ENCODE results near the gene EYA2. TPM values are rescaled to one million over a fixed set of nuclear protein-coding genes. Genes with fewer than 3 reads are reported as not detected.

The EYA2 gene
- total RNA-seq, 1 donor from 2014 or later: 8.1 TPM

- intact Hi-C loops (cut with DNase I): no loop called here
- no peaks in the 10 kb centered on the region for H3K27me3 ChIP-seq
- no peaks in the 10 kb centered on the region for H3K36me3 ChIP-seq
- no peak overlapping the region for H3K4me3 ChIP-seq
- no peak for TF ChIP-seq POLR2AphosphoS5 (IDR thresholded peaks at IDR 0.05; ENCODE audit: insufficient read depth in 1 of 2, low read depth in 1 of 2)
- no peak for TF ChIP-seq CTCF (IDR thresholded peaks at IDR 0.05)
- no peak for TF ChIP-seq POLR2A (IDR thresholded peaks at IDR 0.05)
- no peak for DNase-seq (ENCODE audit: extremely low spot score in 2 of 2)
- no peaks in the 10 kb centered on the region for H3K9me3 ChIP-seq
- no peak overlapping the region for H3K27ac ChIP-seq
- H3K4me1 ChIP-seq: no peaks in the 10 kb centered on the region
These were observed 148.4 kb downstream of the EYA2 start for GRCh38 chr20:47043086-47043485.

GRCh38 chr20:47044938-47045337, 150.3 kb downstream of the EYA2 start:
- Histone ChIP-seq H3K27me3 (no peaks in the 10 kb centered on the region), H3K36me3 (no peaks in the 10 kb centered on the region), H3K9me3 (no peaks in the 10 kb centered on the region), H3K4me3 (no peak overlapping the region), H3K4me1 (no peaks in the 10 kb centered on the region), H3K27ac (no peak overlapping the region)
- intact Hi-C loops (cut with DNase I): no loop called here
- TF ChIP-seq CTCF (IDR thresholded peaks at IDR 0.05) (no peak), POLR2A (IDR thresholded peaks at IDR 0.05) (no peak), POLR2AphosphoS5 (IDR thresholded peaks at IDR 0.05; ENCODE audit: insufficient read depth in 1 of 2, low read depth in 1 of 2) (no peak)
- DNase-seq (ENCODE audit: extremely low spot score in 2 of 2): no peak

- TF ChIP-seq CTCF (IDR thresholded peaks at IDR 0.05) (no peak), POLR2AphosphoS5 (IDR thresholded peaks at IDR 0.05; ENCODE audit: insufficient read depth in 1 of 2, low read depth in 1 of 2) (no peak), POLR2A (IDR thresholded peaks at IDR 0.05) (no peak)
- intact Hi-C loops (cut with DNase I): no loop called here
- Histone ChIP-seq H3K4me3 (no peak overlapping the region), H3K4me1 (no peaks in the 10 kb centered on the region), H3K27me3 (no peaks in the 10 kb centered on the region), H3K36me3 (no peaks in the 10 kb centered on the region), H3K9me3 (no peaks in the 10 kb centered on the region), H3K27ac (no peak overlapping the region)
- DNase-seq (ENCODE audit: extremely low spot score in 2 of 2): no peak
These were observed 153.4 kb downstream of the EYA2 start for GRCh38 chr20:47048054-47048453.

- Histone ChIP-seq H3K27me3 (no peaks in the 10 kb centered on the region), H3K9me3 (no peaks in the 10 kb centered on the region), H3K4me3 (no peak overlapping the region), H3K27ac (no peak overlapping the region), H3K4me1 (no peaks in the 10 kb centered on the region), H3K36me3 (no peaks in the 10 kb centered on the region)
- intact Hi-C loops (cut with DNase I): no loop called here
- DNase-seq (ENCODE audit: extremely low spot score in 2 of 2): no peak
- TF ChIP-seq POLR2A (IDR thresholded peaks at IDR 0.05): no peak
- TF ChIP-seq CTCF (IDR thresholded peaks at IDR 0.05): no peak
- no peak for TF ChIP-seq POLR2AphosphoS5 (IDR thresholded peaks at IDR 0.05; ENCODE audit: insufficient read depth in 1 of 2, low read depth in 1 of 2)
These were observed 155.1 kb downstream of the EYA2 start for GRCh38 chr20:47049771-47050170.

GRCh38 chr20:47050996-47051395, 156.4 kb downstream of the EYA2 start:
- Histone ChIP-seq H3K27ac (no peak overlapping the region), H3K27me3 (no peaks in the 10 kb centered on the region), H3K36me3 (no peaks in the 10 kb centered on the region), H3K4me1 (peaks cover 5% of the 10 kb centered on the region), H3K9me3 (no peaks in the 10 kb centered on the region), H3K4me3 (no peak overlapping the region)
- intact Hi-C loops (cut with DNase I): no loop called here
- DNase-seq (ENCODE audit: extremely low spot score in 2 of 2): no peak
- TF ChIP-seq POLR2AphosphoS5 (IDR thresholded peaks at IDR 0.05; ENCODE audit: insufficient read depth in 1 of 2, low read depth in 1 of 2) (no peak), CTCF (IDR thresholded peaks at IDR 0.05) (no peak), POLR2A (IDR thresholded peaks at IDR 0.05) (no peak)
